RWPE1 (cell line): ENCODE results near the gene KLHL30.

ENCODE experiments used
- CTCF ChIA-PET: fragments of 350-600 bp; sonication (Branson Sonifier 250); formaldehyde crosslinking; extraction: SDS; loops from one replicate; lab custom pipeline; 2021; lab: Yijun Ruan, JAX
- POLR2A ChIA-PET: fragments of 400-600 bp; formaldehyde crosslinking; extraction: SDS; loops from one replicate; lab custom pipeline; 2020; ENCODE audit warnings: antibody characterized with exemption; ENCODE audit not compliant: low non-redundant PET; lab: Yijun Ruan, JAX
- DNase-seq: peaks from one replicate; pipeline ENCODE4 v3.0.0; 2012; ENCODE audit warnings: low spot score
- H3K27ac ChIP-seq: fragments of 450-650 bp; 2 replicates; pipeline ENCODE4 v1.5.1; 2017
- TF ChIP-seq, protein P1 (sequence below): fragments of 450-650 bp; conservative IDR thresholded peaks from 2 replicates; pipeline ENCODE4 v1.5.1; 2017; ENCODE audit warnings: low read depth, mild to moderate bottlenecking

Gene KLHL30

DNA sequence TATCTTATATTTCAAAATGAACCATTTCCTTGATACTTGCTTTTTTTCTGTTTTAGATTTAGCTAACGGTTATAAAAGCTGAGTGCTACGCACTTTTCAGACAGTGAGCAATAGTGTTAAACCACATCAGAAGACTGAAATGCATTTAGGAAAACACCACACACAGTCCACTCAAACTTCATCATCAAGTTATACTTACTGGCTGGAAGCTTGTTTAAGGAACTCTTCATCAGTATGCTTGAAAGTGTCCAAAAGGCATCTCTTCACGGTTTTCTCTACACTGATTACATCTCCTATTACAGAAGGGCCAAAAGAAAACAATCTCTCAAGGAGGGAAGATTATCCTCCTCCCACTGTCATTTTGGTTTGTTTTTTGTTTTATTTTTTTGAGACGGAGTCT is 45.4 kb downstream of the KLHL30 start:
- H3K27ac ChIP-seq, result no peak overlapping the region
- ChIA-PET POLR2A (no interaction called here), CTCF (interaction anchor here (0.7 kb wide), 1 partner anchor 41 kb away, joined by 5 read pairs; no protein-coding TSS in a partner anchor)
- TF ChIP-seq, protein P1, sequence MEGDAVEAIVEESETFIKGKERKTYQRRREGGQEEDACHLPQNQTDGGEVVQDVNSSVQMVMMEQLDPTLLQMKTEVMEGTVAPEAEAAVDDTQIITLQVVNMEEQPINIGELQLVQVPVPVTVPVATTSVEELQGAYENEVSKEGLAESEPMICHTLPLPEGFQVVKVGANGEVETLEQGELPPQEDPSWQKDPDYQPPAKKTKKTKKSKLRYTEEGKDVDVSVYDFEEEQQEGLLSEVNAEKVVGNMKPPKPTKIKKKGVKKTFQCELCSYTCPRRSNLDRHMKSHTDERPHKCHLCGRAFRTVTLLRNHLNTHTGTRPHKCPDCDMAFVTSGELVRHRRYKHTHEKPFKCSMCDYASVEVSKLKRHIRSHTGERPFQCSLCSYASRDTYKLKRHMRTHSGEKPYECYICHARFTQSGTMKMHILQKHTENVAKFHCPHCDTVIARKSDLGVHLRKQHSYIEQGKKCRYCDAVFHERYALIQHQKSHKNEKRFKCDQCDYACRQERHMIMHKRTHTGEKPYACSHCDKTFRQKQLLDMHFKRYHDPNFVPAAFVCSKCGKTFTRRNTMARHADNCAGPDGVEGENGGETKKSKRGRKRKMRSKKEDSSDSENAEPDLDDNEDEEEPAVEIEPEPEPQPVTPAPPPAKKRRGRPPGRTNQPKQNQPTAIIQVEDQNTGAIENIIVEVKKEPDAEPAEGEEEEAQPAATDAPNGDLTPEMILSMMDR, result no peak
- DNase-seq, result no peak

DNA sequence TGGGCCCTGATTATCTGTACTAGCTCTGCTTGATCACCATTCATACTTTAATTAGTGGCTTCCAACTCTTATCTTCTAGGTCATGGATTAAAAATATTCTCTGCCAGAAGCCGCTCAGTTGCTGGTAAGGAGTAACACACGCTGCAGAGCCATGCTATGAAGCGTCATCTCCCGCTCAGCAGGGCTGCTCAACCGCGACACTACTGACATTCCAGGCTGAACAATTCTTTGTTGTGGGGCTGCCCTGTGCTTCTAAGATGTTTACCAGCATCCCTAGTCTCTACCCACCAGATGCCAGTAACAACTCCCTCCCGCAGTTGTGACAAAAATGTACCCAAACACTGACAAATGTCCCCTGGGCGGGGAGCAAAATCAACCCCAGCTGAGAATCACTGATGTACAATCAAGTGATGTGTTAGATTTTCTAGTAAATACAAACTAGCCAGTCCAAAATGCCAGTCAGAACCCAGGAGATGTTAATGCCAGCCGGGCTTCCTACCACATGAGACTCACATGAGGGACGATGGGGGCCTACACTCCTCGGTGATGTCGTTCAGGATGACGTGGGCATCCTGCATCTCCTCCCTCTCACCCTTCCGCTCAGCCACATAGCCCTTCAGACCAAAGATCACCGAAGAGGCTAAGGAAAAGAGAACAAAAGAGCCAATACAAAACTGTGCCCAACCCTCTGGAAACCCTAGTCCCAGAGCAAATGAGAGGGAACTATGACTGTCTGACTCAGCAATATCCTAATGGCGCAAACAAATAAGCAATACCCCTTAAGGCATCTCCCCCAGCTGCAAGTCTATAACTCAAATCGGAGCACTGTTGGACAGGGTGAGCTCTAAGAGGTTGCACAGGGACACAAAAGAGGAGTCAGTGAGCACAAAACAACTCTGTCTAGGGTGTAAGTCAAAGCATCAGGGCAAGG is 49.4 kb downstream of the KLHL30 start:
- H3K27ac ChIP-seq, result no peak overlapping the region
- CTCF ChIA-PET, result interaction anchor here (0.9 kb wide), 1 partner anchor 10 kb away, joined by 4 read pairs; no protein-coding TSS in a partner anchor
- no peak for DNase-seq
- TF ChIP-seq, protein P1, result no peak
- POLR2A ChIA-PET, result no interaction called here

- TF ChIP-seq, protein P1, result no peak
- no peak overlapping the region for H3K27ac ChIP-seq
- CTCF ChIA-PET, result interaction anchor here (0.9 kb wide), 1 partner anchor 17 kb away, joined by 3 read pairs; no protein-coding TSS in a partner anchor
- POLR2A ChIA-PET, result interaction anchor here (0.6 kb wide), 1 partner anchor 213 kb away, joined by 3 read pairs; no protein-coding TSS in a partner anchor
- DNase-seq, result no peak
These were observed 52.0 kb downstream of the KLHL30 start for GRCh38 chr2:238190445-238190844.
